H9 (cell line): ENCODE data around the gene UNC119. TPM values are rescaled to one million over a fixed set of nuclear protein-coding genes. Genes with fewer than 3 reads are reported as not detected.

Source experiments
- DNase-seq: peaks from one replicate; pipeline ENCODE4 v3.0.0-alpha.2; 2017
- H2AFZ ChIP-seq: one replicate; pipeline ENCODE4 v1.6.1; 2013; ENCODE audit warnings: mild to moderate bottlenecking, low read length, control low read depth, moderate library complexity
- H2AK5ac ChIP-seq: 2 replicates; pipeline ENCODE4 v1.6.1; 2013; ENCODE audit warnings: low read length, control low read depth, mixed read lengths; ENCODE audit not compliant: insufficient read length
- H2BK120ac ChIP-seq: one replicate; pipeline ENCODE4 v1.6.1; 2013; ENCODE audit warnings: low read depth, mild to moderate bottlenecking, low read length, control low read depth, inconsistent platforms; ENCODE audit not compliant: poor library complexity, severe bottlenecking
- H2BK12ac ChIP-seq: 2 replicates; pipeline ENCODE4 v1.6.1; 2013; ENCODE audit warnings: low read length, control low read depth, mixed read lengths, low read depth; ENCODE audit not compliant: insufficient read length
- H2BK15ac ChIP-seq: 2 replicates; pipeline ENCODE4 v1.6.1; 2013; ENCODE audit warnings: low read depth, low read length, control low read depth
- H2BK20ac ChIP-seq: one replicate; pipeline ENCODE4 v1.6.1; 2013; ENCODE audit warnings: low read depth, mild to moderate bottlenecking, low read length, control low read depth, inconsistent platforms; ENCODE audit not compliant: poor library complexity, severe bottlenecking
- H2BK5ac ChIP-seq: 2 replicates; pipeline ENCODE4 v1.6.1; 2013; ENCODE audit warnings: low read length, control low read depth, mixed read lengths; ENCODE audit not compliant: insufficient read length
- H3K14ac ChIP-seq: 2 replicates; pipeline ENCODE4 v1.6.1; 2013; ENCODE audit warnings: low read length, control low read depth; ENCODE audit not compliant: insufficient read depth
- H3K18ac ChIP-seq: 2 replicates; pipeline ENCODE4 v1.6.1; 2013; ENCODE audit warnings: low read depth, mild to moderate bottlenecking, mixed read lengths, low read length, control low read depth; ENCODE audit not compliant: insufficient read length
- H3K23ac ChIP-seq: 2 replicates; pipeline ENCODE4 v1.6.1; 2013; ENCODE audit warnings: low read length, control low read depth, mixed read lengths, low read depth; ENCODE audit not compliant: insufficient read length
- H3K23me2 ChIP-seq: 2 replicates; pipeline ENCODE4 v1.6.1; 2013; ENCODE audit warnings: low read depth, mild to moderate bottlenecking, mixed read lengths, low read length, control low read depth; ENCODE audit not compliant: insufficient read length, poor library complexity, severe bottlenecking
- H3K27ac ChIP-seq: 2 replicates; pipeline ENCODE4 v1.5.1; 2013; ENCODE audit warnings: low read length, control low read depth, mixed read lengths, low read depth; ENCODE audit not compliant: insufficient read length
- H3K27me3 ChIP-seq: 2 replicates; pipeline ENCODE4 v1.6.1; 2013; ENCODE audit warnings: low read length, control low read depth, inconsistent platforms; ENCODE audit not compliant: insufficient read depth
- H3K4ac ChIP-seq: 2 replicates; pipeline ENCODE4 v1.6.1; 2013; ENCODE audit warnings: low read depth, mild to moderate bottlenecking, control low read depth, inconsistent platforms, low read length, moderate library complexity
- H3K4me1 ChIP-seq: 2 replicates; pipeline ENCODE4 v1.6.1; 2013; ENCODE audit warnings: low read length, control low read depth, inconsistent platforms; ENCODE audit not compliant: insufficient read depth
- H3K4me2 ChIP-seq: 2 replicates; pipeline ENCODE4 v1.6.1; 2013; ENCODE audit warnings: low read length, control low read depth, mixed read lengths; ENCODE audit not compliant: insufficient read length, insufficient read depth
- H3K56ac ChIP-seq: 2 replicates; pipeline ENCODE4 v1.6.1; 2013; ENCODE audit warnings: low read depth, mild to moderate bottlenecking, mixed read lengths, low read length, control low read depth; ENCODE audit not compliant: insufficient read length
- H3K79me1 ChIP-seq: 2 replicates; pipeline ENCODE4 v1.6.1; 2013; ENCODE audit warnings: low read depth, mild to moderate bottlenecking, moderate library complexity, low read length, control low read depth, inconsistent platforms; ENCODE audit not compliant: insufficient read depth, poor library complexity, severe bottlenecking
- H3K79me2 ChIP-seq: 2 replicates; pipeline ENCODE4 v1.6.1; 2013; ENCODE audit warnings: low read length, control low read depth, inconsistent platforms; ENCODE audit not compliant: insufficient read depth
- H3K9ac ChIP-seq: 2 replicates; pipeline ENCODE4 v1.6.1; 2013; ENCODE audit warnings: low read length, control low read depth, mixed read lengths; ENCODE audit not compliant: insufficient read length; ENCODE audit errors: extremely low read depth
- H3K9me3 ChIP-seq: one replicate; pipeline ENCODE4 v1.6.1; 2013; ENCODE audit warnings: low read depth, low read length, inconsistent platforms; ENCODE audit not compliant: control insufficient read depth
- H3T11ph ChIP-seq: one replicate; pipeline ENCODE4 v1.6.1; 2013; ENCODE audit warnings: mild to moderate bottlenecking, low read length, control low read depth, inconsistent platforms
- H4K20me1 ChIP-seq: one replicate; pipeline ENCODE4 v1.6.1; 2013; ENCODE audit not compliant: control insufficient read depth, insufficient read length, insufficient read depth
- H4K5ac ChIP-seq: 2 replicates; pipeline ENCODE4 v1.6.1; 2013; ENCODE audit warnings: low read depth, mild to moderate bottlenecking, mixed read lengths, low read length, control low read depth; ENCODE audit not compliant: insufficient read length
- H4K8ac ChIP-seq: replicated peaks from 2 replicates; pipeline ENCODE4 v1.6.1; 2013; ENCODE audit warnings: low read length, control low read depth, mixed read lengths, low read depth; ENCODE audit not compliant: insufficient read length
- H4K91ac ChIP-seq: 2 replicates; pipeline ENCODE4 v1.6.1; 2013; ENCODE audit warnings: low read depth, mild to moderate bottlenecking, moderate library complexity, mixed read lengths, low read length, control low read depth; ENCODE audit not compliant: insufficient read length
- H3K27ac Mint-ChIP-seq, 3 experiments: 2 replicates in 2 of 3; 3 replicates in 1 of 3; pipeline ENCODE4 v1.8.0; 2020 to 2021; ENCODE audit warnings: mixed read lengths in 3 of 3, mild to moderate bottlenecking in 1 of 3, moderate library complexity in 1 of 3
- H3K27me3 Mint-ChIP-seq: 2 replicates; pipeline ENCODE4 v1.8.0; 2021; ENCODE audit warnings: low read depth, mild to moderate bottlenecking, moderate library complexity, mixed read lengths
- H3K36me3 Mint-ChIP-seq, 3 experiments: 2 replicates in 2 of 3; 3 replicates in 1 of 3; pipeline ENCODE4 v1.8.0; 2020 to 2021; ENCODE audit warnings: low read depth in 3 of 3, mixed read lengths in 3 of 3; ENCODE audit not compliant: insufficient read depth in 1 of 3
- H3K4me1 Mint-ChIP-seq, 2 experiments: 2 replicates each; pipeline ENCODE4 v1.8.0; 2020; ENCODE audit warnings: mixed read lengths in 2 of 2
- H3K4me3 Mint-ChIP-seq, 2 experiments: 2 replicates in 1 of 2; 3 replicates in 1 of 2; pipeline ENCODE4 v1.8.0; 2020 to 2021; ENCODE audit warnings: mild to moderate bottlenecking in 2 of 2, mixed read lengths in 2 of 2, moderate library complexity in 1 of 2
- H3K9me3 Mint-ChIP-seq, 2 experiments: 2 replicates in 1 of 2; 3 replicates in 1 of 2; pipeline ENCODE4 v1.8.0; 2020; ENCODE audit warnings: mild to moderate bottlenecking in 2 of 2, mixed read lengths in 2 of 2, moderate library complexity in 1 of 2
- CTCF ChIP-seq: fragments of 200-600 bp; sonication (generic); conservative IDR thresholded peaks from 3 replicates; pipeline ENCODE4 v1.8.0; 2021; ENCODE audit warnings: antibody characterized with exemption, mild to moderate bottlenecking
- WGBS: extraction: QIAGEN DNeasy Blood & Tissue Kit; methylation state at CpG from one replicate; pipeline ENCODE4 v1.1.7; 2013; ENCODE audit warnings: missing lambda C conversion rate, low lambda C conversion rate, mixed read lengths; ENCODE audit not compliant: insufficient read length; ENCODE audit errors: extremely low coverage; 5-methylcytosine and 5-hydroxymethylcytosine counted together
- total RNA-seq: library from RNA; stranded (reverse); gene quantifications from 2 replicates; pipeline ENCODE4 v1.2.1, GENCODE V29; 2021

The UNC119 gene
- total RNA-seq, 1 experiment from 2014 or later: 36.9 TPM

GRCh38 chr17:28503420-28503819, 49.0 kb downstream of the UNC119 start:
- no peaks in the 10 kb centered on the region for H3K23me2 ChIP-seq
- no peak overlapping the region for H3T11ph ChIP-seq
- no peak overlapping the region for H2AK5ac ChIP-seq
- no peak overlapping the region for H3K4me2 ChIP-seq
- no peak overlapping the region for H3K56ac ChIP-seq
- H3K23ac ChIP-seq: no peak overlapping the region
- no peak overlapping the region for H4K8ac ChIP-seq
- no peak overlapping the region for H3K27ac ChIP-seq
- TF ChIP-seq CTCF: no peak
- no peaks in the 10 kb centered on the region for H3K27me3 ChIP-seq
- H3K79me2 ChIP-seq: no peaks in the 10 kb centered on the region
- H2BK20ac ChIP-seq: no peak overlapping the region
- H3K18ac ChIP-seq: no peak overlapping the region
- Mint-ChIP-seq H3K27ac (no peak overlapping the region), H3K9me3 (no peaks in the 10 kb centered on the region), H3K36me3 (no peaks in the 10 kb centered on the region), H3K27me3 (peaks cover 6% of the 10 kb centered on the region), H3K4me1 (peaks cover 8 to 35% of the 10 kb centered on the region in 2 experiments), H3K4me3 (no peak overlapping the region)
- DNase-seq: no peak
- no peaks in the 10 kb centered on the region for H3K9me3 ChIP-seq
- H2BK12ac ChIP-seq: no peak overlapping the region
- no peak overlapping the region for H3K14ac ChIP-seq
- no peak overlapping the region for H2BK15ac ChIP-seq
- H3K9ac ChIP-seq: no peak overlapping the region
- no peak overlapping the region for H2BK5ac ChIP-seq
- H3K4me1 ChIP-seq: no peaks in the 10 kb centered on the region; the same call in 1 of the 2 replicates
- H3K79me1 ChIP-seq: no peaks in the 10 kb centered on the region
- no peak overlapping the region for H4K91ac ChIP-seq
- H4K20me1 ChIP-seq: no peaks in the 10 kb centered on the region
- H2AFZ ChIP-seq: no peak overlapping the region
- WGBS: no CpG with 5 or more reads among the region's 3 CpGs
- no peak overlapping the region for H4K5ac ChIP-seq
- no peak overlapping the region for H3K4ac ChIP-seq
- H2BK120ac ChIP-seq: no peak overlapping the region
